GM18907 (cell line): ENCODE results near the gene ANKRD13C.
"Not testable (repeated sequence)": the region's sequence is repeated elsewhere in the genome, so short reads cannot be mapped to it uniquely, and the experiment has no call there.

Experiments
- ATAC-seq: cut with Tn5 transposase; IDR thresholded peaks from one replicate; pipeline ENCODE4 v1.9.1; 2021; ENCODE audit warnings: mild to moderate bottlenecking, moderate library complexity; ENCODE audit not compliant: unreplicated experiment

The ANKRD13C gene

GRCh38 chr1:70360321-70360720 is 5.8 kb upstream of the ANKRD13C start:
- ATAC-seq, result no peak

GRCh38 chr1:70358921-70359564 is 4.5 kb upstream of the ANKRD13C start:
- ATAC-seq, result peak; percentile 59

- ATAC-seq, result no peak
Observed at GRCh38 chr1:70355920-70356319, 1.4 kb upstream of the ANKRD13C start.

GRCh38 chr1:70355111-70355407 is 537 bp upstream of the ANKRD13C start:
- no peak for ATAC-seq

GRCh38 chr1:70353601-70354331 is 756 bp downstream of the ANKRD13C start:
- peak; percentile 40 for ATAC-seq

- no peak for ATAC-seq
Observed at GRCh38 chr1:70353044-70353443, 1.5 kb downstream of the ANKRD13C start.

- ATAC-seq, result not testable (repeated sequence)
Observed at GRCh38 chr1:70349799-70350198, 4.7 kb downstream of the ANKRD13C start.

GRCh38 chr1:70348399-70349165 is 5.9 kb downstream of the ANKRD13C start:
- ATAC-seq, result no peak

GRCh38 chr1:70339644-70340043 is 14.9 kb downstream of the ANKRD13C start:
- not testable (repeated sequence) for ATAC-seq

- ATAC-seq, result no peak
Observed at GRCh38 chr1:70336050-70336449, 18.5 kb downstream of the ANKRD13C start.

GRCh38 chr1:70334436-70334835 is 20.1 kb downstream of the ANKRD13C start:
- ATAC-seq, result no peak

GRCh38 chr1:70333245-70333644 is 21.3 kb downstream of the ANKRD13C start:
- no peak for ATAC-seq

GRCh38 chr1:70331962-70332361 is 22.6 kb downstream of the ANKRD13C start:
- no peak for ATAC-seq

GRCh38 chr1:70327306-70328076 is 27.0 kb downstream of the ANKRD13C start:
- no peak for ATAC-seq

- ATAC-seq, result no peak
Observed at GRCh38 chr1:70324683-70325082, 29.8 kb downstream of the ANKRD13C start.

- no peak for ATAC-seq
Observed at GRCh38 chr1:70319750-70320149, 34.8 kb downstream of the ANKRD13C start.

- ATAC-seq, result no peak
Observed at GRCh38 chr1:70318191-70318590, 36.3 kb downstream of the ANKRD13C start.

GRCh38 chr1:70317087-70317486 is 37.4 kb downstream of the ANKRD13C start:
- ATAC-seq, result no peak

GRCh38 chr1:70315782-70316181 is 38.7 kb downstream of the ANKRD13C start:
- ATAC-seq, result no peak

GRCh38 chr1:70314706-70315304 is 39.7 kb downstream of the ANKRD13C start:
- ATAC-seq, result no peak

GRCh38 chr1:70311369-70311768 is 43.2 kb downstream of the ANKRD13C start:
- no peak for ATAC-seq
